Neuronal stem cell (in vitro differentiated cells): Measurements from ENCODE around the gene SETD1B.

Experiments
- DNase-seq: peaks from one replicate; pipeline ENCODE4 v3.0.0-alpha.2; 2013; ENCODE audit warnings: low spot score
- H2AFZ ChIP-seq: one replicate; pipeline ENCODE4 v1.6.1; 2013; ENCODE audit warnings: mild to moderate bottlenecking, low read length, inconsistent platforms
- H2AK5ac ChIP-seq: 2 replicates; pipeline ENCODE4 v1.6.1; 2013; ENCODE audit warnings: low read depth, mild to moderate bottlenecking, inconsistent platforms, low read length, moderate library complexity, mixed read lengths
- H2BK120ac ChIP-seq: 2 replicates; pipeline ENCODE4 v1.6.1; 2013; ENCODE audit warnings: low read depth, mild to moderate bottlenecking, inconsistent platforms, low read length, moderate library complexity, mixed read lengths
- H2BK12ac ChIP-seq: one replicate; pipeline ENCODE4 v1.6.1; 2013; ENCODE audit warnings: low read length, inconsistent platforms
- H2BK15ac ChIP-seq: 2 replicates; pipeline ENCODE4 v1.6.1; 2013; ENCODE audit warnings: mild to moderate bottlenecking, low read length, inconsistent platforms, mixed read lengths
- H2BK5ac ChIP-seq: one replicate; pipeline ENCODE4 v1.6.1; 2013; ENCODE audit warnings: inconsistent platforms, mild to moderate bottlenecking, low read length, moderate library complexity
- H3K14ac ChIP-seq: one replicate; pipeline ENCODE4 v1.6.1; 2013; ENCODE audit warnings: low read length, inconsistent platforms
- H3K18ac ChIP-seq: 2 replicates; pipeline ENCODE4 v1.6.1; 2013; ENCODE audit warnings: low read length, inconsistent platforms
- H3K23ac ChIP-seq: 2 replicates; pipeline ENCODE4 v1.6.1; 2013; ENCODE audit warnings: low read depth, mild to moderate bottlenecking, mixed read lengths, low read length, inconsistent platforms; ENCODE audit not compliant: poor library complexity
- H3K27ac ChIP-seq: replicated peaks from 3 replicates; pipeline ENCODE4 v1.5.1; 2013; ENCODE audit warnings: low read length, inconsistent platforms
- H3K27me3 ChIP-seq, 3 experiments: 2 replicates each; pipeline ENCODE4 v1.6.1; 2013; ENCODE audit warnings: low read length in 3 of 3, mild to moderate bottlenecking in 2 of 3, inconsistent platforms in 1 of 3, low read depth in 1 of 3, mixed read lengths in 1 of 3, moderate library complexity in 1 of 3; ENCODE audit not compliant: control insufficient read depth in 3 of 3, insufficient read depth in 3 of 3
- H3K36me3 ChIP-seq, 2 donors: replicated peaks in 1 of 2; 2 replicates each; pipeline ENCODE4 v1.6.1; 2013; ENCODE audit warnings: low read length in 2 of 2; ENCODE audit not compliant: control insufficient read depth in 2 of 2, insufficient read depth in 2 of 2
- H3K4ac ChIP-seq: 2 replicates; pipeline ENCODE4 v1.6.1; 2013; ENCODE audit warnings: inconsistent platforms, mild to moderate bottlenecking, low read length, moderate library complexity
- H3K4me1 ChIP-seq, 2 donors: 1 replicate in 1 of 2; 2 replicates in 1 of 2; pipeline ENCODE4 v1.6.1; 2013; ENCODE audit warnings: low read length in 2 of 2, low read depth in 1 of 2; ENCODE audit not compliant: control insufficient read depth in 2 of 2, insufficient read depth in 1 of 2
- H3K4me2 ChIP-seq: one replicate; pipeline ENCODE4 v1.6.1; 2013; ENCODE audit warnings: mild to moderate bottlenecking, low read length, inconsistent platforms; ENCODE audit not compliant: insufficient read depth, poor library complexity, severe bottlenecking
- H3K4me3 ChIP-seq, 2 donors: 2 replicates each; pipeline ENCODE4 v1.5.1; 2013; ENCODE audit warnings: low read length in 2 of 2, mild to moderate bottlenecking in 2 of 2, inconsistent platforms in 1 of 2, moderate library complexity in 1 of 2
- H3K79me1 ChIP-seq: one replicate; pipeline ENCODE4 v1.6.1; 2013; ENCODE audit warnings: low read depth, mild to moderate bottlenecking, inconsistent platforms, low read length, moderate library complexity
- H3K9ac ChIP-seq: one replicate; pipeline ENCODE4 v1.6.1; 2013; ENCODE audit warnings: mild to moderate bottlenecking, low read depth, low read length, inconsistent platforms; ENCODE audit not compliant: poor library complexity
- H3K9me3 ChIP-seq, 2 donors: replicated peaks in 1 of 2; 2 replicates each; pipeline versions ENCODE3 to v1.6.1; 2013; ENCODE audit warnings: low read length in 2 of 2, mild to moderate bottlenecking in 2 of 2, inconsistent platforms in 1 of 2, low read depth in 1 of 2, mixed read lengths in 1 of 2, moderate library complexity in 1 of 2; ENCODE audit not compliant: control insufficient read depth in 2 of 2, insufficient read depth in 1 of 2
- H4K8ac ChIP-seq: one replicate; pipeline ENCODE4 v1.6.1; 2013; ENCODE audit warnings: low read depth, mild to moderate bottlenecking, inconsistent platforms, low read length, moderate library complexity
- H4K91ac ChIP-seq: one replicate; pipeline ENCODE4 v1.6.1; 2013; ENCODE audit warnings: low read length, low read depth, mild to moderate bottlenecking, inconsistent platforms; ENCODE audit not compliant: poor library complexity
- WGBS, 2 donors: extraction: QIAGEN DNeasy Blood & Tissue Kit; methylation state at CpG; one replicate each; pipeline ENCODE4 v1.1.7; 2013; ENCODE audit warnings: missing lambda C conversion rate in 2 of 2, mixed read lengths in 1 of 2; ENCODE audit not compliant: insufficient read length in 2 of 2, insufficient replicate concordance in 1 of 2; ENCODE audit errors: extremely low coverage in 2 of 2; 5-methylcytosine and 5-hydroxymethylcytosine counted together

Gene SETD1B

GRCh38 chr12:121784460-121784859 lies 19.3 kb upstream of the SETD1B start:
- H3K4ac ChIP-seq: no peak overlapping the region
- WGBS, 2 donors: no CpG with 5 or more reads among the region's 6 CpGs
- H3K18ac ChIP-seq: no peak overlapping the region
- no peak overlapping the region for H3K9ac ChIP-seq
- H2BK120ac ChIP-seq: no peak overlapping the region
- no peak overlapping the region for H2BK12ac ChIP-seq
- no peak overlapping the region for H2AK5ac ChIP-seq
- no peak overlapping the region for H3K4me2 ChIP-seq
- no peak overlapping the region for H4K8ac ChIP-seq
- DNase-seq: no peak
- H4K91ac ChIP-seq: no peak overlapping the region
- peaks cover under 1% of the 10 kb centered on the region for H3K79me1 ChIP-seq
- no peak overlapping the region for H3K27ac ChIP-seq
- peaks cover 3 to 4% of the 10 kb centered on the region in 2 donors for H3K36me3 ChIP-seq
- no peaks in the 10 kb centered on the region for H3K27me3 ChIP-seq
- H3K4me3 ChIP-seq: no peak overlapping the region
- no peak overlapping the region for H2AFZ ChIP-seq
- H3K4me1 ChIP-seq: peaks cover 5 to 8% of the 10 kb centered on the region in 2 donors
- no peak overlapping the region for H2BK15ac ChIP-seq
- no peak overlapping the region for H3K23ac ChIP-seq
- no peak overlapping the region for H2BK5ac ChIP-seq
- H3K14ac ChIP-seq: no peak overlapping the region
- no peaks in the 10 kb centered on the region for H3K9me3 ChIP-seq

- H3K9ac ChIP-seq: no peak overlapping the region
- no peak overlapping the region for H3K18ac ChIP-seq
- no peak overlapping the region for H2AFZ ChIP-seq
- H4K8ac ChIP-seq: no peak overlapping the region
- H2AK5ac ChIP-seq: no peak overlapping the region
- no peak overlapping the region for H2BK15ac ChIP-seq
- no peak for DNase-seq
- no peak overlapping the region for H3K4me2 ChIP-seq
- H2BK12ac ChIP-seq: no peak overlapping the region
- H3K27ac ChIP-seq: no peak overlapping the region
- no CpG with 5 or more reads among the region's 6 CpGs for WGBS, 2 donors
- no peak overlapping the region for H3K23ac ChIP-seq
- no peak overlapping the region for H3K4ac ChIP-seq
- no peaks in the 10 kb centered on the region for H3K27me3 ChIP-seq
- no peak overlapping the region for H3K4me3 ChIP-seq
- H3K4me1 ChIP-seq: peaks cover 5 to 11% of the 10 kb centered on the region in 2 donors
- no peaks in the 10 kb centered on the region for H3K79me1 ChIP-seq
- H3K36me3 ChIP-seq: no peaks in the 10 kb centered on the region
- no peak overlapping the region for H2BK5ac ChIP-seq
- H4K91ac ChIP-seq: no peak overlapping the region
- H3K14ac ChIP-seq: no peak overlapping the region
- H3K9me3 ChIP-seq: no peaks in the 10 kb centered on the region
- no peak overlapping the region for H2BK120ac ChIP-seq
These were observed 17.4 kb upstream of the SETD1B start for GRCh38 chr12:121786440-121786825.

- Histone ChIP-seq H2BK15ac (no peak overlapping the region), H3K23ac (no peak overlapping the region), H4K8ac (no peak overlapping the region), H3K36me3 (no peaks in the 10 kb centered on the region), H4K91ac (no peak overlapping the region), H3K27me3 (peaks cover 0 to 2% (median 0%) of the 10 kb centered on the region in 3 experiments), H3K9me3 (no peaks in the 10 kb centered on the region), H3K4me3 (no peak overlapping the region), H3K18ac (no peak overlapping the region), H3K27ac (no peak overlapping the region), H3K4me2 (no peak overlapping the region), H3K79me1 (no peaks in the 10 kb centered on the region), H3K4ac (no peak overlapping the region), H2BK120ac (no peak overlapping the region), H3K4me1 (peaks cover 2 to 3% of the 10 kb centered on the region in 2 donors), H2BK5ac (no peak overlapping the region), H2AK5ac (no peak overlapping the region), H3K14ac (no peak overlapping the region), H2BK12ac (no peak overlapping the region), H3K9ac (no peak overlapping the region), H2AFZ (no peak overlapping the region)
- no CpG with 5 or more reads among the region's 17 CpGs for WGBS, 2 donors
- no peak for DNase-seq
These were observed 16.5 kb upstream of the SETD1B start for GRCh38 chr12:121787063-121788025.

GRCh38 chr12:121788176-121788818 lies 15.5 kb upstream of the SETD1B start:
- H2AFZ ChIP-seq: no peak overlapping the region
- no peak for DNase-seq
- H2AK5ac ChIP-seq: no peak overlapping the region
- H3K9me3 ChIP-seq: no peaks in the 10 kb centered on the region
- no peak overlapping the region for H3K27ac ChIP-seq
- no CpG with 5 or more reads among the region's 7 CpGs for WGBS, 2 donors
- H3K14ac ChIP-seq: no peak overlapping the region
- no peak overlapping the region for H3K18ac ChIP-seq
- no peak overlapping the region for H4K91ac ChIP-seq
- H3K4me3 ChIP-seq: no peak overlapping the region
- no peaks in the 10 kb centered on the region for H3K36me3 ChIP-seq
- no peak overlapping the region for H2BK12ac ChIP-seq
- peaks cover 0 to 12% (median under 1%) of the 10 kb centered on the region in 3 experiments for H3K27me3 ChIP-seq
- no peak overlapping the region for H3K4me2 ChIP-seq
- no peak overlapping the region for H4K8ac ChIP-seq
- H3K79me1 ChIP-seq: no peaks in the 10 kb centered on the region
- no peak overlapping the region for H2BK5ac ChIP-seq
- no peak overlapping the region for H3K4ac ChIP-seq
- H2BK120ac ChIP-seq: no peak overlapping the region
- no peak overlapping the region for H2BK15ac ChIP-seq
- H3K9ac ChIP-seq: no peak overlapping the region
- H3K23ac ChIP-seq: no peak overlapping the region
- H3K4me1 ChIP-seq: peaks cover 2 to 3% of the 10 kb centered on the region in 2 donors
